ENCODE data around the gene PSMD5.
A peak's percentile ranks its signal among the peaks of the same experiment; 100 is the strongest.
"Not testable (repeated sequence)": the region's sequence is repeated elsewhere in the genome, so short reads cannot be mapped to it uniquely, and the experiment has no call there.

The PSMD5 gene

DNA sequence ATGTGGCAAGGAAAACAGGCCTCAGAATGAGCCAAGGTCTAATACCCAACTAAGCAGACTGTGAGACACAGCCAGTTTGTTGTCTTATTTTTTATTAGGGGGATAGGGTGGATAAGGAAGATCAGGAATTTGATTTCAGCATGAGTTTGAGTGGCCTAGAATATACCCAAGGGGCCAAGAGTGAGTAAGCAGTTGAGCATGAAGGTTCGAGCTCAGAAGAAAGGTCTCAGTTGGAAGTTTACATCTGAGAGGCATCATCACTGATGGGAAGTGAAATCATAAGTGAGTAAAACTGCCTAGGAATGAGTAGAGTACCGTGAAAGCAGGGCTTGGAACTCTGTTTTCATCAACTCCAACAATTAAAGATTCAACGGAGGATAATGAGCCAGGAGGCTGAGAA is 12.6 kb downstream of the PSMD5 start:
- no peak for TF ChIP-seq ZFX (IDR thresholded peaks at IDR 0.05)
- TF ChIP-seq, protein P1, sequence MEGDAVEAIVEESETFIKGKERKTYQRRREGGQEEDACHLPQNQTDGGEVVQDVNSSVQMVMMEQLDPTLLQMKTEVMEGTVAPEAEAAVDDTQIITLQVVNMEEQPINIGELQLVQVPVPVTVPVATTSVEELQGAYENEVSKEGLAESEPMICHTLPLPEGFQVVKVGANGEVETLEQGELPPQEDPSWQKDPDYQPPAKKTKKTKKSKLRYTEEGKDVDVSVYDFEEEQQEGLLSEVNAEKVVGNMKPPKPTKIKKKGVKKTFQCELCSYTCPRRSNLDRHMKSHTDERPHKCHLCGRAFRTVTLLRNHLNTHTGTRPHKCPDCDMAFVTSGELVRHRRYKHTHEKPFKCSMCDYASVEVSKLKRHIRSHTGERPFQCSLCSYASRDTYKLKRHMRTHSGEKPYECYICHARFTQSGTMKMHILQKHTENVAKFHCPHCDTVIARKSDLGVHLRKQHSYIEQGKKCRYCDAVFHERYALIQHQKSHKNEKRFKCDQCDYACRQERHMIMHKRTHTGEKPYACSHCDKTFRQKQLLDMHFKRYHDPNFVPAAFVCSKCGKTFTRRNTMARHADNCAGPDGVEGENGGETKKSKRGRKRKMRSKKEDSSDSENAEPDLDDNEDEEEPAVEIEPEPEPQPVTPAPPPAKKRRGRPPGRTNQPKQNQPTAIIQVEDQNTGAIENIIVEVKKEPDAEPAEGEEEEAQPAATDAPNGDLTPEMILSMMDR (conservative IDR thresholded peaks at IDR 0.05) = no peak

DNA sequence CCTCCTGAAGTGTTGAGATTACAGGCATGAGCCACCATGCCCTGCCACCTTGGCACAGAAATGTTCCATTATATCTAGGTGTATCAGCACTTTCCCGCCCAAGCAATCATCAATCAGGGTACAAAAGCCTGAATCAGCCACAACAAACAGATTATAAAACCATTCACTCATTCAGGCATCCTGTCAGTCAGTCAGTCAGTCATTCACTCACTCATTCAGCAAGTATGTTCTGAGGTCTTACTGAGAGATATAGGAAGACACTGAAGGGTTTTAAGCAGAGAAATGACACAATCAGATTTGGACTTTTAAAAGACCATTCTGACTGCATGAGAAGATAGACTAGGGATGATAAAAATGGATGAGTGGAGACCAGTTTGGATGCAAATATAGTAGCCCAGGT is 13.1 kb downstream of the PSMD5 start:
- TF ChIP-seq, protein P1 (conservative IDR thresholded peaks at IDR 0.05) = no peak
- no peak for TF ChIP-seq ZFX (IDR thresholded peaks at IDR 0.05)
- no peak overlapping the region for H3K27ac ChIP-seq

More for the DNA sequence above, 12.6 kb downstream of the PSMD5 start:
- no peak overlapping the region for H3K27ac ChIP-seq

DNA sequence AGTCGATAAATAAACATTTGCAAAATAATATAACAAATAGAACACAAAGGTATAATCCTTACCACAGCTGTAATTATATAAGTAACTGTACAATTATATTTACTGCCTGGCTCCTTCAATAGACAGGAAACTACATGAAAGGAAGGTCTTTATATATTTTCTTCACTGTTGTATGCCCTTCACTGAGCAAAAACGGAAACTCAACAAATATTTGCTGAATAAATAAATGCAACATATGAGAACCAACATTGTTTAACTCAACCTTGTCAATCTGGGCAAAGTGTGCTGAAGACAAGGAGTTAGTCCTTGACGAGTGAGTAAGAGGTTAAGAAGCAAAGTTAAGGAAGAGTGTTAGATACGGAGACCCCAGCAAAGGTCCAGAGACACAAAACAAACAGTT is 22.6 kb downstream of the PSMD5 start:
- no peak for TF ChIP-seq ZFX (IDR thresholded peaks at IDR 0.05)
- TF ChIP-seq, protein P1 (conservative IDR thresholded peaks at IDR 0.05) = no peak
- peak overlapping the region; percentile 30; the same call in 1 of the 2 replicates for H3K27ac ChIP-seq

DNA sequence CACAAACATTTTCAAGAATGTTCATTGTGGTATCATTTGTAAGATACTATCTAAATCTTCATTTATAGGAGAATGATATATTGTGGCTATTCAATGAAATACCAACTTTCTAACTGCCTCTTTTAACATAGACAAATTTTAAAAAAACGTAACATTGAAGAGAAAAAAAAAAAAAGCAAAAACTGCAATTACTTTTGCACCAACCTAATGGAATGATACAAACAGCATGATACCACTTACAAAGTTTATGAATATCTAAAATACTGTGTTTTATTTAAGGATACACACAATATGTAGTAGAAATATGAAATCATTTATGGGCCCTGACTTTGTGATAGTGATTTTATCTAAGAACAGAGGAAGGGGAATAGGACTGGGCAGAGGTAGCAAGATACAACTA is 24.1 kb downstream of the PSMD5 start:
- TF ChIP-seq, protein P1 (conservative IDR thresholded peaks at IDR 0.05) = no peak
- TF ChIP-seq ZFX (IDR thresholded peaks at IDR 0.05) = no peak
- no peak overlapping the region for H3K27ac ChIP-seq

DNA sequence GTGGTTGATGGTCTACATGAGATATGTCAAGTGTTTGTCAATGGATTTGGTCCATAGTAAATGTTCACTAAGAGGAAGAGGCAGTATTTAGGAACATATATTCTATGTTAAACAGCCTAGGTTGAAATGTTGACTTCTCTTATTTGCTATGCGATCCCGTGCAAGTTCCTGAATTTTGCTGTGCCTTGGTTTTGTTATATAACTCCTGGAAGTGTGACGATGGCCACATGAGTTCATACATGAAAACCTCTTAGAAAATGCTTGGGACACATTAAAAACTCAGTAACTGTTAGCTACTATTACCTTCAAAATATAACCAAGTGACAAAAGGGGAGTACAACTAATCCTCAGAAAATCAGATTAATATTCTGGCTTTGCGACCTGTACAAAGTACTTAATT is 27.6 kb downstream of the PSMD5 start:
- TF ChIP-seq, protein P1 (conservative IDR thresholded peaks at IDR 0.05) = no peak
- no peak for TF ChIP-seq ZFX (IDR thresholded peaks at IDR 0.05)
- no peak overlapping the region for H3K27ac ChIP-seq

DNA sequence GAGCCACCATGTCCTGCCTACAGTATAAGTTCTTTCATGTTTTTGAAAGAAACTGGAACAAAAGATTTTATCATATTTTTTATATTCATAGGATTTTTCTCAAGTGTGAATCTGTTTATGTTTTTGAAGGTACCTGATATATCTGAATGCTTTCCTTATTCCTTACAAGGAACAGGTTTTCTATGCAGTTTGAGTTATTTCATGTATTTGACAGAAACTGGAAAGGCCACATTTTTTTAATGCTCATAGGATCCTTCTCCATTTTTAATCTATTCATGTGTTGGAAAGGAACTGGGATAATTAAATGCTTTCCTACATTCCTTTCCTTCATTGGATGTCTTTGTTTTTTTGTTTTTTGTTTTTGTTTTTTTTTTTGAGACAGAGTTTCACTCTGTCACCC is 33.8 kb downstream of the PSMD5 start:
- TF ChIP-seq, protein P1 (conservative IDR thresholded peaks at IDR 0.05) = no peak
- TF ChIP-seq ZFX (IDR thresholded peaks at IDR 0.05) = no peak
- H3K27ac ChIP-seq = no peak overlapping the region

DNA sequence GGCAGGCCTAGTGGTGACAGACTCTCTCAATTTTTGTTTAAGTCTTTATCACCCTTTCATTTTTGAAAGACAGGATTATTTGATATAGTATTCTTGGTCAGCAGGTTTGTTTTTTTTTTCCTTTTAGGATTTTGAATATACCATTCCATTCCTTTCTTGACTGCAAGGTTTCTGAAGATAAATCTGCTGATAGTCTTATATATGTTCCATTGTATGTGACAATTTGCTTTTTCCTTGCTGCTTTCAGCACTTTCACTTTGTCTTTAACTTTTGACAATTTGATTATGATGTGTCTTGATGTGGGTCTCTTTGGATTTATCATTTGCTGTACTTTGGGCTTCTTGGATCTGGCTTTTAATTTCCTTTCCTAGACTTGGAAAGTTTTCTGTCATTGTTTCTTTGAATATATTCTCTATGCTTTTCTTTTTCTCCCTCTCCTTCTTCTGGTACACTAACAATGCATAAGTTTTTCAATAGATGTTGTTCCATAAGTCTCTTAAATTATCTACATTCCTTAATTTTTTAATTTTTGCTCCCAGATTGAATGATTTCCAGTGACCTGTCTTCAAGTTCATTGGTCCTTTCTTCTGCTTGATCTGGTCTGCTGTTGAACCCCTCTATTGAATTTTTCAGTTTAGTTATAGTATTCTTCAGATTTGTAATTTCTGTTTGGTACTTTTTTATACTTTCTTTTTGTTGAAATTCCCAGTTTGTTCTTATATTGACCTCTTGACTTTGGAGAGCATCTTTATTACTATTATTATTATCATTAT is 34.9 kb downstream of the PSMD5 start:
- TF ChIP-seq, protein P1 (conservative IDR thresholded peaks at IDR 0.05) = no peak
- TF ChIP-seq ZFX (IDR thresholded peaks at IDR 0.05) = no peak
- no peak overlapping the region for H3K27ac ChIP-seq

DNA sequence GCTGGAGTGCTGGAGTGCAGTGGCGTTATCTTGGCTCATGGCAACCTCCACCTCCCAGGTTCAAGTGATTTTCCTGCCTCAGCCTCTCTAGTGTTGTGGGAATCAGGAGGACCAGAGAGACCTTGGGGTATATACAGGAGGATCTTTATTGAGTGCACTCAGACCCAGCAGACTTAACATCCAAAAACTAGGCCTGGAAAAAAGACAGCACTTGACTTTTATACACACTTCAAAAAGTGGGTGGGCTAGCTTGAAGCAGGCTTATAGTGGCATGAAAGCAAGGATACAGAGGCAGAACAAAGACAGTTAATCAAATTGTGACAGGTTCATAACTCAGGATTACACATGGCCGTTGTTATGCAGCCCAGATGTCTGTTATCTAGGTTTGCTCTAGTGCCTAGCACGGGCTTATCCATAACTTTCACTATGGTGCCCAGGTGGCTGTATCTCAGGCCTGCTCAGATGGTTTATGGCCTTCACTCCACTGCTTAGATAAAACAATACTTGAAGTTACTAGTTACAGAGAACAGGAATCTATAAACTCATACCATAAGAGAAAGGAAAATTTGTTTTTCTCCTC is 37.8 kb downstream of the PSMD5 start:
- not testable (repeated sequence) for H3K27ac ChIP-seq

All from C4-2B (cell line).